SK-N-SH treated with all-trans-retinoic acid at 6 μM for 48 hours (cell line): ENCODE data around the gene PFKFB4.

ENCODE experiments used
- ATAC-seq: fragments of 200-7000 bp; cut with Tn5 transposase; 3 replicates; pipeline ENCODE4 v1.9.1; 2020; ENCODE audit warnings: mild to moderate bottlenecking, moderate library complexity
- ARNTL ChIP-seq: fragments of 450-650 bp; formaldehyde crosslinking; IDR thresholded peaks from 2 replicates; pipeline ENCODE4 v1.5.0; 2020; ENCODE audit warnings: low read depth, mild to moderate bottlenecking, moderate library complexity, borderline replicate concordance
- BACH2 ChIP-seq: fragments of 250-450 bp; sonication (Bioruptor Pico); IDR thresholded peaks from 2 replicates; pipeline ENCODE4 v1.9.0; 2021; ENCODE audit warnings: mild to moderate bottlenecking, borderline replicate concordance
- CREB5 ChIP-seq: fragments of 250-450 bp; sonication (Bioruptor Pico); IDR thresholded peaks from 2 replicates; pipeline ENCODE4 v1.5.1; 2020; ENCODE audit warnings: low read depth, mild to moderate bottlenecking, moderate library complexity
- ESRRG ChIP-seq: fragments of 250-450 bp; sonication (Bioruptor Pico); IDR thresholded peaks from 2 replicates; pipeline ENCODE4 v1.6.1; 2021; ENCODE audit warnings: mild to moderate bottlenecking
- GLIS3 ChIP-seq: fragments of 250-450 bp; sonication (Bioruptor Pico); IDR thresholded peaks from 2 replicates; pipeline ENCODE4 v1.5.0; 2020; ENCODE audit warnings: mild to moderate bottlenecking, moderate library complexity
- ISL1 ChIP-seq: fragments of 250-450 bp; sonication (Bioruptor Pico); IDR thresholded peaks from 2 replicates; pipeline ENCODE4 v2.1.2; 2022; ENCODE audit warnings: mild to moderate bottlenecking, moderate library complexity
- OSR1 ChIP-seq: fragments of 250-450 bp; sonication (Bioruptor Pico); IDR thresholded peaks from 2 replicates; pipeline ENCODE4 v1.8.0; 2022; ENCODE audit warnings: moderate library complexity, mild to moderate bottlenecking, inconsistent platforms
- PATZ1 ChIP-seq: fragments of 250-450 bp; sonication (Bioruptor Pico); IDR thresholded peaks from 2 replicates; pipeline ENCODE4 v1.8.0; 2020; ENCODE audit warnings: mild to moderate bottlenecking, moderate library complexity, borderline replicate concordance
- POU6F1 ChIP-seq: fragments of 250-450 bp; sonication (Bioruptor Pico); IDR thresholded peaks from 2 replicates; pipeline ENCODE4 v1.8.0; 2021; ENCODE audit warnings: low read depth, mild to moderate bottlenecking, moderate library complexity, borderline replicate concordance
- PPARA ChIP-seq: fragments of 250-450 bp; sonication (Bioruptor Pico); IDR thresholded peaks from 2 replicates; pipeline ENCODE4 v1.5.0; 2020; ENCODE audit warnings: mild to moderate bottlenecking, borderline replicate concordance
- RARB ChIP-seq: fragments of 250-450 bp; sonication (Bioruptor Pico); IDR thresholded peaks from 2 replicates; pipeline ENCODE4 v1.8.0; 2021; ENCODE audit warnings: mild to moderate bottlenecking, moderate library complexity
- SNAI2 ChIP-seq: fragments of 250-450 bp; sonication (Bioruptor Pico); IDR thresholded peaks from 2 replicates; pipeline ENCODE4 v1.5.0; 2020; ENCODE audit warnings: mild to moderate bottlenecking, moderate library complexity
- TCF4 ChIP-seq: fragments of 250-450 bp; sonication (Bioruptor Pico); IDR thresholded peaks from 2 replicates; pipeline ENCODE4 v1.8.0; 2021; ENCODE audit warnings: mild to moderate bottlenecking, moderate library complexity, borderline replicate concordance
- TOX ChIP-seq: fragments of 250-450 bp; sonication (Bioruptor Pico); IDR thresholded peaks from 2 replicates; pipeline ENCODE4 v1.8.0; 2021; ENCODE audit warnings: mild to moderate bottlenecking, moderate library complexity, borderline replicate concordance
- ZC3H10 ChIP-seq: fragments of 250-450 bp; sonication (Bioruptor Pico); IDR thresholded peaks from 2 replicates; pipeline ENCODE4 v1.5.1; 2021; ENCODE audit warnings: mild to moderate bottlenecking, moderate library complexity
- ZFP3 ChIP-seq: fragments of 250-450 bp; sonication (Bioruptor Pico); IDR thresholded peaks from 2 replicates; pipeline ENCODE4 v1.5.0; 2020; ENCODE audit warnings: mild to moderate bottlenecking, moderate library complexity
- ZFP30 ChIP-seq: fragments of 450-650 bp; formaldehyde crosslinking; IDR thresholded peaks from 2 replicates; pipeline ENCODE4 v1.5.0; 2022; ENCODE audit warnings: mild to moderate bottlenecking, moderate library complexity
- ZNF565 ChIP-seq: fragments of 450-650 bp; formaldehyde crosslinking; conservative IDR thresholded peaks from 2 replicates; pipeline ENCODE4 v1.5.0; 2020; ENCODE audit warnings: low read depth, mild to moderate bottlenecking, moderate library complexity
- ZNF70 ChIP-seq: fragments of 450-650 bp; formaldehyde crosslinking; IDR thresholded peaks from 2 replicates; pipeline ENCODE4 v1.5.0; 2020; ENCODE audit warnings: mild to moderate bottlenecking, moderate library complexity
- ZNF8 ChIP-seq: fragments of 450-650 bp; formaldehyde crosslinking; IDR thresholded peaks from 2 replicates; pipeline ENCODE4 v1.5.0; 2020; ENCODE audit warnings: mild to moderate bottlenecking, moderate library complexity
- TF ChIP-seq, protein P1 (sequence below): fragments of 250-450 bp; sonication (Bioruptor Pico); IDR thresholded peaks from 2 replicates; pipeline ENCODE4 v1.5.0; 2020; ENCODE audit warnings: mild to moderate bottlenecking, moderate library complexity
- TF ChIP-seq, protein P2 (sequence below): fragments of 250-450 bp; sonication (Bioruptor Pico); IDR thresholded peaks from 2 replicates; pipeline ENCODE4 v1.5.1; 2021; ENCODE audit warnings: mild to moderate bottlenecking, moderate library complexity

PFKFB4 gene

GRCh38 chr3:48536116-48536515 is 20.5 kb downstream of the PFKFB4 start:
- TF ChIP-seq BACH2 (CRISPR knock-in tag), result no peak
- no peak for TF ChIP-seq ZC3H10
- no peak for TF ChIP-seq PPARA (CRISPR knock-in tag)
- TF ChIP-seq ZFP3, result no peak
- no peak for TF ChIP-seq ARNTL (CRISPR knock-in tag)
- TF ChIP-seq, protein P1, sequence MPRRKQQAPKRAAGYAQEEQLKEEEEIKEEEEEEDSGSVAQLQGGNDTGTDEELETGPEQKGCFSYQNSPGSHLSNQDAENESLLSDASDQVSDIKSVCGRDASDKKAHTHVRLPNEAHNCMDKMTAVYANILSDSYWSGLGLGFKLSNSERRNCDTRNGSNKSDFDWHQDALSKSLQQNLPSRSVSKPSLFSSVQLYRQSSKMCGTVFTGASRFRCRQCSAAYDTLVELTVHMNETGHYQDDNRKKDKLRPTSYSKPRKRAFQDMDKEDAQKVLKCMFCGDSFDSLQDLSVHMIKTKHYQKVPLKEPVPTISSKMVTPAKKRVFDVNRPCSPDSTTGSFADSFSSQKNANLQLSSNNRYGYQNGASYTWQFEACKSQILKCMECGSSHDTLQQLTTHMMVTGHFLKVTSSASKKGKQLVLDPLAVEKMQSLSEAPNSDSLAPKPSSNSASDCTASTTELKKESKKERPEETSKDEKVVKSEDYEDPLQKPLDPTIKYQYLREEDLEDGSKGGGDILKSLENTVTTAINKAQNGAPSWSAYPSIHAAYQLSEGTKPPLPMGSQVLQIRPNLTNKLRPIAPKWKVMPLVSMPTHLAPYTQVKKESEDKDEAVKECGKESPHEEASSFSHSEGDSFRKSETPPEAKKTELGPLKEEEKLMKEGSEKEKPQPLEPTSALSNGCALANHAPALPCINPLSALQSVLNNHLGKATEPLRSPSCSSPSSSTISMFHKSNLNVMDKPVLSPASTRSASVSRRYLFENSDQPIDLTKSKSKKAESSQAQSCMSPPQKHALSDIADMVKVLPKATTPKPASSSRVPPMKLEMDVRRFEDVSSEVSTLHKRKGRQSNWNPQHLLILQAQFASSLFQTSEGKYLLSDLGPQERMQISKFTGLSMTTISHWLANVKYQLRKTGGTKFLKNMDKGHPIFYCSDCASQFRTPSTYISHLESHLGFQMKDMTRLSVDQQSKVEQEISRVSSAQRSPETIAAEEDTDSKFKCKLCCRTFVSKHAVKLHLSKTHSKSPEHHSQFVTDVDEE, result no peak
- TF ChIP-seq ZNF565 (CRISPR knock-in tag), result no peak
- TF ChIP-seq PATZ1 (CRISPR knock-in tag), result no peak
- TF ChIP-seq POU6F1 (CRISPR knock-in tag), result no peak
- no peak for TF ChIP-seq ZNF8 (CRISPR knock-in tag)
- TF ChIP-seq RARB (CRISPR knock-in tag), result no peak
- TF ChIP-seq, protein P2, sequence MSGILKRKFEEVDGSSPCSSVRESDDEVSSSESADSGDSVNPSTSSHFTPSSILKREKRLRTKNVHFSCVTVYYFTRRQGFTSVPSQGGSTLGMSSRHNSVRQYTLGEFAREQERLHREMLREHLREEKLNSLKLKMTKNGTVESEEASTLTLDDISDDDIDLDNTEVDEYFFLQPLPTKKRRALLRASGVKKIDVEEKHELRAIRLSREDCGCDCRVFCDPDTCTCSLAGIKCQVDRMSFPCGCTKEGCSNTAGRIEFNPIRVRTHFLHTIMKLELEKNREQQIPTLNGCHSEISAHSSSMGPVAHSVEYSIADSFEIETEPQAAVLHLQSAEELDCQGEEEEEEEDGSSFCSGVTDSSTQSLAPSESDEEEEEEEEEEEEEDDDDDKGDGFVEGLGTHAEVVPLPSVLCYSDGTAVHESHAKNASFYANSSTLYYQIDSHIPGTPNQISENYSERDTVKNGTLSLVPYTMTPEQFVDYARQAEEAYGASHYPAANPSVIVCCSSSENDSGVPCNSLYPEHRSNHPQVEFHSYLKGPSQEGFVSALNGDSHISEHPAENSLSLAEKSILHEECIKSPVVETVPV (CRISPR knock-in tag), result no peak
- no peak for TF ChIP-seq GLIS3 (CRISPR knock-in tag)
- TF ChIP-seq ISL1 (CRISPR knock-in tag), result no peak
- no peak for TF ChIP-seq ZFP30 (CRISPR knock-in tag)
- no peak for TF ChIP-seq TCF4
- no peak for TF ChIP-seq OSR1
- TF ChIP-seq, all 23 proteins: peak for 0
- no peak for ATAC-seq

DNA sequence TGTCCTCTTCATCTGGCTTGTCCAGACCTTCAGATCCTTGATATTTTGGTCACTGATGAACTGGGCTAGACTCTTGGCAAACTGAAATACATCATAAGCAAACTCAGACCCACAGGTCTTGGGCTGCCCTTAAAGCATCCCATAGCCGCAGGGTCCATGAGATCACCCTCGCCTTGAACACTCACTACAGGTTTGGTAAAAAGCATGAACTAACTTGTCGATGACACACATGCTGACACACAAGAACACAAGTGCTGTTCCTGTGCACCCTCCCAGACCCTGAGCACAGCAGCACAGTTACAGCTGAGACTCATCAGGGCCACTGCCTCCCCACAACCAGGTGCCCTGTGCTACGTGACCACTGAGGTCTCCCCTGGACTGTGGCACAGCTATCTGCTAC is 21.0 kb downstream of the PFKFB4 start:
- no peak for ATAC-seq
- TF ChIP-seq ZNF8 (CRISPR knock-in tag), result no peak
- no peak for TF ChIP-seq ISL1 (CRISPR knock-in tag)
- no peak for TF ChIP-seq OSR1
- no peak for TF ChIP-seq ARNTL (CRISPR knock-in tag)

GRCh38 chr3:48532977-48533337 is 23.6 kb downstream of the PFKFB4 start:
- no peak for ATAC-seq
- TF ChIP-seq SNAI2 (CRISPR knock-in tag) (no peak), ISL1 (CRISPR knock-in tag) (no peak), ESRRG (CRISPR knock-in tag) (no peak), PATZ1 (CRISPR knock-in tag) (no peak), ZFP3 (no peak), ZNF8 (CRISPR knock-in tag) (no peak), CREB5 (CRISPR knock-in tag) (no peak), POU6F1 (CRISPR knock-in tag) (no peak), PPARA (CRISPR knock-in tag) (no peak), GLIS3 (CRISPR knock-in tag) (no peak), ZNF70 (CRISPR knock-in tag) (no peak), BACH2 (CRISPR knock-in tag) (no peak), OSR1 (no peak), TOX (CRISPR knock-in tag) (no peak), RARB (CRISPR knock-in tag) (no peak)
- TF ChIP-seq, protein P2 (CRISPR knock-in tag), result no peak
